Pons (tissue), 1 donor: ENCODE results near the gene WDR93.
"Not testable (repeated sequence)": the region's sequence is repeated elsewhere in the genome, so short reads cannot be mapped to it uniquely, and the experiment has no call there.

ENCODE experiments used
- DNase-seq: peaks from one replicate; pipeline ENCODE4 v3.0.0-alpha.2; 2016; ENCODE audit warnings: low spot score

Gene WDR93

DNA sequence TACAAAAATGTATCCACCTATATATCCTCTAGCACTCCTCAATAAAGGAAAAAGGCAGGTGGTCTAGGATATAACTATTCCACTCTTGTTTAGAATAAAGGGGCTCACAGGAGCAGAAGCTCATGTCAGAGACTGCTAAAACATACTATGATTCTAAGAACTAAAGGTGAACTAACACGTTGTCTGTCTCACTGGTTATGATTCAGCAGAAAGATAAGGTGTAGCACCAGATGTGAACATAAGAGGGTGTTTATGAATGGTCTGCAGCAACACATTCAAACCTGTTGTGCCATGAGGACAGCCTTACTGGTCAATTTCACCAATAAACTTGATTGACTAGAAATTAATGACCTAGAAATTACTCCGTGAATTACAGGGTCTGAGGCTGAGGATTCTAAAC is 4.6 kb upstream of the WDR93 start:
- no peak for DNase-seq

DNA sequence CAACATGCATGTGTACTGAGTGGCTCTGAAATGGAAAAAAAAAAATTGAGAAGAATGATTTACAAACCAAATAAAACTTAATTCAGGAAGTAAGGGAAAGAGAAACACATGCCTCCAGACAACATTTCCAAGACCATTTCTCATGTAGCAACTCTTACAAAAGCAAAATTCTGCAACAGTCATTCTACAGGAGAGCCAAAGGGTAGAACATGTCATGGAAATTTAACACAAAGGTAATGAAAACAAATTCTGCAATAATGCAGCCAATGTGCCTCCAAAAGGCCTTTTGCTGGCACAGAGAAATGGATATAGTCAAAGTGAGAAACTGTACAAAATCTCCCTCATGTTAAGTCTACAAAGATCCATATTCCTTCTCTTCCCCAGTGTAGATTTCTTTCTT is 4.1 kb upstream of the WDR93 start:
- no peak for DNase-seq

DNA sequence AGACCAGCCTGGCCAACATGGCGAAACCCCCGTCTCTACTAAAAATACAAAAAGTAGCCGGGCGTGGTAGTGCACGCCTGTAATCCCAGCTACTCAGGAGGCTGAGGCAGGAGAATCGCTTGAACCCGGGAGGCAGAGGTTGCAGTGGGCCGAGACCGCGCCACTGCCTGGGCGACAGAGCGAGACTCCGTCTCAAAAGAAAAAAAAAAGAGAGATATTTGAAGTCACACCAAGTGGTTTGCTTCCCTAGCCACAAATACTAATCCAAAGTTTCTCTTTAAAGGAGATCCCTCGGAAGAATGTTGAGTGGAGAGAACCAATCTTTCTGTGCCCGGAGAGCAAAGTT is 708 bp upstream of the WDR93 start:
- not testable (repeated sequence) for DNase-seq

DNA sequence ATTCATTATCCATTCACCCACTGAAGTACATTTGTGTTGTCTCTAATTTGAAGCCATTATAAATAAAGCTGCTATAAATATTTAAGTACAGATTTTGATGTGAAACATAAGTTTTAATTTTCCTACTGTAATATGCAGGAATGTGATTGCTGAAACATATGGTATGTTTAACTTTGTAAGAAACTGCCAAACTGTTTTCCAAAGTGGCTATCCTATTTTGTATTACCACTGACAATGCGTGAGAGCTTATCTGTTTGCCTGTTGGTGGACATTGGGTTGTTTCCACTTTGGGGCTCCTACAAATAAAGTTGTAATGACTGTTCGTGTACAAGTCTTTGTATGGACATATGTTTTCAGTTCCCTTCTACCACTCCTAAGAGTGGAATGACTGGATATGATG is 2.5 kb downstream of the WDR93 start:
- no peak for DNase-seq

DNA sequence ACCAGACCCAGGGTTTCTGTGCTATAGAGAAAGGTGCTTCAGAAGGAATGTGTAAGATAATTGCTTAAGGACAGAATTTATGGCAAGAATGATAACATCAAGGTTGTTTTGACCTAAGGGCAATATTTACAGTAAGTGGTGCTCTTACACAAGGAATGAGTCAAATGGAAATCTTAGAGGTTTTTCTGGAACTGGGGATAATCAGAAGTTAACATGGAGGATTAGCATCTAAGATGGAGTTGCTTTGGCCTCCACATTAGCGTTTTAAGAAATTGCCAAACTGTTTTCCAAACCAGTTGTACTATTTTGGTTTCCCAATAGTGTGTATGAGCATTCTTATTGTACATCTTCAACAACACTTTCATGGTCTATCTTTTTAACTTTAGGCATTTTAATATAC is 3.1 kb downstream of the WDR93 start:
- no peak for DNase-seq

DNA sequence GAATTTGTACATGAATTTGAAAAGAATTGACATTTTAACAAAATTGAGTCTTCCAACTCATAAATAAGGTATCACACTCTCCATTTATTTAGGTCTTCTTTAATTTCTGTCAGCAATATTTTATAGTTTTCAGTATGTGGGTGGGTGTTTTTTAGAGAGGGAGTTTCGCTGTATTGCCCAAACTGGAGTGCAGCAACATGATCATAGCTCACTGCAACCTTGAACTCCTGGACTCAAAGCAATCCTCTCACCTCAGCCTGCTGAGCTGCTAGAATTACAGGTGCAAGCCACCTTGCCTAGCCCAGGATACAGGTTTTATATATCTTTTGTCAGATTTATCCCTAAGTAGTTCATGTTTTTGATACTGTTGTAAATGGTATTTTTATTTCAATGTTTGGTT is 4.6 kb downstream of the WDR93 start:
- no peak for DNase-seq

DNA sequence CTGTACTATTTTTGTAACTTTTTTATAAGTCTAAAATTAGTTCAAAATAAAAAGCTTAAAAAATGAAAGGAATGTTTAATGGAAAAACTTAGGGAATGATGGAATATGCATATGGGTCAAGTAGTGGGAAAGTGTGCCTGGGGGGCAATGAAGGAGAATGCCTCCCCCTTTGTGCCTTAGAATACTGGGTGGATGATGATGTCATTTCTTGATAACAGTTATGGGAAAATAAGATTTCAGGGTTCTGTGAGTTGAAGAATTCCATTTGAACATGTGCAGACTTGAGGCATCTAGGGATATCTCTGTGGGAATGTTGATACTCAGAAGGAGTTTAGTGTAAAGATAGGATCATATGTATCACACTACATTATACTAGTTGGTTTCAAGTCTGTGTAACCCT is 13.8 kb downstream of the WDR93 start:
- no peak for DNase-seq

DNA sequence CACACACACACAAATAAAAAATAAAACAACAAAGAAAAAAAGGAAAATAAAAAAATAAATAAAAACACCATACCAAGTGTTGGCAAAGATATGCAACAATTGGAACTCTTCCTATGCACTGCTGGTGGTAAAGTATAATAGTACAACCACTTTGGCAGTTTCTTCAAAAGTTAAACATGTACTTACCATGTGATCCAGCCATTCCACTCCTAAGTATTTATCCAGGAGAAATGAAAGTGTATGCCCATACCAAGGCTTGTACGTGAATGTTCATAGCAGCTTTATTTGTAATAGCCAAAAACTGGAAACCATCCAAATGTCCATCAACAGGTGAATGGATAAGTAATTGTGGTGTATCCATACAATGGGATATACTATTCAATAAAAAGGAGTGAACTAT is 17.0 kb downstream of the WDR93 start:
- no peak for DNase-seq

DNA sequence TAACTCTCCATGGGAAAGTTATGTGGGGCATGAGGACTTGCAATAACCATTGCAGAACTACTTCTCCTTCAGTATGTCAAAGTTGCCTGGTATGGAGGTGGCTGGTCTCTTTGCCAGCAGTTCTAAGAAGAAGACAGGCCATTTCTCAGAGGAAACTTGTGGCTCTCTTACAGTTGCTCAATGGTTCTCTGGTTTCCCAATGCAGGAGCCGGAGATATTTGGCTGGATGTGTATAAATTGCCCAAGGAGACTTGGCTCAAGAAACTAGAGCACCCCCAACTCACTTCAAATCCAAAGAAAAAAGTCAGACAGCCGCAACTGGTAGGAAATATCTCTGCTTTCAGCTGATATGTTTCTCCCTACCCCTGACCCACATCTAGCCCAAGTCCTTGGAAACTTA is 24.2 kb downstream of the WDR93 start:
- DNase-seq: no peak

DNA sequence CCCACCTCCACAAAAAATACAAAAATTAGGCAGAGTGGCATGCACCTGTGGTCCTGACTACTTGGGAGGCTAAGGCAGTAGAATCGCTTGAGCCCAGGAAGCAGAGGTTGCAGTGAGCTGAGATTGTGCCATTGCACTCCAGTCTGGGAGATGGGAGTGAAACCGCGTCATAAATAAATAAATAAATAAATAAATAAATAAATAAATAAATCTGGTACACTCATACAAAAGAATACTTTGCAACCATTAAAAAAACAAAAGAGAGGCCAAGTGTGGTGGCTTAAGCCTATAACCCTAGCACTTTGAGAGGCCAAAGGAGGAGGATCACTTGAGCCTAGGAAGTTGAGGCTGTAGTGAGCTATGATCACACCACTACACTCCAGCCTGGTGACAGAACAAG is 32.4 kb downstream of the WDR93 start:
- DNase-seq: no peak

DNA sequence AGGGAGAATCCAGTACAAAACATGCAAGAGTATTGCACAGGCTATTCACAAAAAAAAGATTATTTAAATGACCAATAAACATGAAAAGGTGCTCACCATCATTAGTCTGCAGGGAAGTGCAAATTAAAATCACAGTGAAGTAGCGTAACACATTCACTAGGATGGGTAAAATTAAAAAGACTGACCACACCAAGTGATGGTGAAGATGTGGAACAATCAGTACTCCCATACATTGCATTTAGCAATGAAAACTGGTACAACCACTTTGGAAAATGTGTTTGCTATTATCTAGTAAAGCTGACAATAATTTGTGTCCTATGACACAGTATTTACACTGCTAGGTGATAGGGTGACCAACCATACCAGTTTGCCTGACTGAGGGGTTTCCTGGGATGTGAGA is 34.0 kb downstream of the WDR93 start:
- DNase-seq: no peak

DNA sequence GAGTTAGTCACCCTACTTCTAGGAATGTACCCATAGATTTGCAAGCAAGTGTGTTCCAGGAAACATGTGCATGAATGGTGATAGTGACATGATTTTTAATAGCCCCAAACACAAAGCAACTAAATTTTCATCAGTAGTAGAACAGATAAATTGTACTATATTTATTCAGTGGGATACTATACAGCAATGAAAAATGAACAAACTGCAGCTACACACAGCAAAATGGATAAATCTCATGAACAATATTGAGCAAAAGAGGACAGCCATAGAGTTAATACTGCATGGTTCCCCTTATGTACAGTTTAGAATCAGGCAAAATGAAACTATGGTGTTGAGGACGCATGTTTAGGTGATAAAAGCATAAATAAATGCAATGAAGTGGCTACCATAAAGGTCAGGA is 34.5 kb downstream of the WDR93 start:
- no peak for DNase-seq

DNA sequence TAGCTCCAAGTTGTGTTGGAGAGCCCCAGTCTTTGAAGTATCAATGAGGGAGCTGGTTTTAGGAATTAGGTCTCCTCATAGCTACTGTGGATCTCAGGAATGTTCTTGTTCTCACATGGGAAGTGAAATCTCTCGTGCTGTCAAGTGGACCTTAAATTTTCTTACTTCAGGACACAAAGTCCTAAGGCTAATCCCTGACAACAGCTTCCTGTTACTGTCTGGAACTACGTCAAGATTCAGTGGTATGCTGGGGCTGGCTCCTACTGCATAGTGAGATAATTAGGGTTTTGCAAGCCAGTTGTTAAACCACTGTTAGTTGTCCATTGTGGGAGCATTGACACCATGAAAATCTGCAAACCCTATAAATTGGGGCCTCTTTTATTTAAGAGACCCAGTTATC is 37.6 kb downstream of the WDR93 start:
- no peak for DNase-seq

DNA sequence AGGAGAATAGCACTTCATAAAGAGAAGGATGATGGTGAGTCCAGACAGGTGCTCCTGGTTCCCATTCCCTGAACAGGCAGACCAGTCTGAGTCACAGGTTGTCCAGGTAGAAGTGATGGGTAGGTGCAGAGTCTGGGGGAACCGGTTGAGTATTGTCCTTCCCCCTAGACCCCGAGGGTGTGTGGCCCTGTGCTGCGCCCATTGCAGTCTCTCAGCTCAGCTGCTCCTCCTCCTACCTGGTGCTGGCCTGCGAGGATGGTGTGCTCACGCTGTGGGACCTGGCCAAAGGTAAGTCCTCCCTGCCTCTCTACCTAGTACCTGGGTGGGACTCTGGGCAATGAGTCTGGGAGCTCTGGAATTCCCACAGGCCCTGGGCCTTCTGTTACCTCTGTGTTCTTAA is 40.7 kb downstream of the WDR93 start:
- no peak for DNase-seq

DNA sequence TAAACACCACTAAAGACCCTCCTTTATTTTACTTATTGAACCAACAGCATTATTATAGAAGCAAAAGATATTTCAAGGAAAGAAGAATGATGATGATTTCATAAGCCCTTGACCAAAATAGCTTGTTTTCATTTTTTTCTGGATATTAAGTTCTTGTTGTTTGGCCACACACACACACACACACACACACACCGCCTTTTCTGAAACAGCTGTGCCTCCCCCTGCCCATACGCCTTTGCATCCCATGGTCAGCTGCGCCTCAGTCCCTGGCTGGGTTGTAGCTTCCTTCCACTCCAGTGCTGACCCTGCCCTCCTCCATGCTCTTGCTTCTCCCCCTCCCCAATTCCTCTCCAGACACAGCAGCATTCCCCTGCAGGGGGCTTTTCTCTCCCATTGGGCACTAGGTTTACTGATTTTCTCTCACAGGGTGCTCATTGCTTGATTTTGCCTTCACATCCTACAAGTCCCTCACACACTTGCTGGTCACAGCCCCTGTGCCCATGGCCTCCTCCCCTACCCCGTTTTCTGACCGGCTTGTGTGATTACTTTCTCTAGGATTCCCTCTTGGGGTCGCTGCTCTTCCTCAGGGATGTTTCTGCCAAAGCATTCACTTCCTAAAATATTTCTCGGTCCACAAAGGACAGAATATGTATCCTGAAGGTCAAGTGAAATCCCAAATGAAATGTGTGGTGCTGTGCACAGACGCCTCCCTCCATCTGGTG is 42.0 kb downstream of the WDR93 start:
- no peak for DNase-seq

DNA sequence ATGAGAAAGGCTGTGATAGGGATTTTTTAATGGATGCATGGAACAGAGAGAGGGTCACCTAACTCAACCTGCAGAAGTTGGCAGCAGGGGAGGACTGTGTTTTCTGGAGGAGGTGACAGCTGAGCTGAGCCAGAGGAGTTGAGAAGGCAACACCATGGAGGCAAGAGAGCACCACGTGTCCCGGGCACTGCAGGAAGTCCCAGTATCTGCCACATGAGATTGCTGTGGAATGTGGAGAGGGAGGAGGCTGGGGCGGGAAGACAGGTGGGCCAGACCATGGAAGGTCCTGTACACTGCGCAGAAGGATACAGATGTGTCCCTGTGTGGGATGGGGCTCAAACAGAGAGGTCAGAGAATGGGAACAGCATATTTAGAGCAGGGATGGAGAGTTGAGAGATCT is 45.2 kb downstream of the WDR93 start:
- no peak for DNase-seq

DNA sequence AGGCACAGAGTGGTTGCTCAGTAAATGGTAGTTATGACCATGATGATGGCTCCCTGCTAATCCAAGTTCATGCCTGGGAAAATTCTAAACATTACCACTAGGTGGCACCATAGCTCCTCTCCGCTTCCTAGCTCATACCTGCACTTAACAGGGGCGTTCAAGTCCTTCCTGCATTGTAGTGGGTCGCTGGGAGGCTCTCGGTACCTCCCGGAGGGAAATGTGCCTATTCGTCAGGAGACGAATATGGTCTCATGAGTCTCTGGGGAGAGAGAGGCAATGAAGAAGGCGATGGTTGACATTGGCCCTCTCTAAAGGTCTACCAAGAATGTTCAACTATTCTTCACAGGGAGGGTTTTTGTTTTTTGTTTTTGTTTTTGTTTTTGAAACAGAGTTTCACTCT is 49.5 kb downstream of the WDR93 start:
- DNase-seq: peak; percentile 77

DNA sequence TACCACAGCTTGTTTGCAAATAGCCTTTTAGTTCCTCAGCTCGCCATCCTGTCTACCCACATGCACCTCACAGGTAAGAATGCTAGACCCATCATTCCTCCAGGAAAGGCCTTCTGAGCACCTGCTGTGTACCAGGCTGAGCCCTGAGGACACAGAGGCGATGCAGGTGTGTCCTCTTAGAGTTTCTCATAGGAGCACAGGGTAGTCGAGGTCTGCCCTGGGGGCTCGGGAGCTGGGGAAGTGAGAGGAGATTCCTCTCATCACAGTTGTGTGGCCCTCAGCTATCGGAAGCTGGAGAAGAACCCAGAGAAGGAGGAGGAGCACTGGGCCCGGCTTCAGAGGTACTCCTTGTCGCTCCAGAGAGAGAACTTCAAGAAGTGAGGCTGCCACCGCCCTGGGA is 52.4 kb downstream of the WDR93 start:
- no peak for DNase-seq

DNA sequence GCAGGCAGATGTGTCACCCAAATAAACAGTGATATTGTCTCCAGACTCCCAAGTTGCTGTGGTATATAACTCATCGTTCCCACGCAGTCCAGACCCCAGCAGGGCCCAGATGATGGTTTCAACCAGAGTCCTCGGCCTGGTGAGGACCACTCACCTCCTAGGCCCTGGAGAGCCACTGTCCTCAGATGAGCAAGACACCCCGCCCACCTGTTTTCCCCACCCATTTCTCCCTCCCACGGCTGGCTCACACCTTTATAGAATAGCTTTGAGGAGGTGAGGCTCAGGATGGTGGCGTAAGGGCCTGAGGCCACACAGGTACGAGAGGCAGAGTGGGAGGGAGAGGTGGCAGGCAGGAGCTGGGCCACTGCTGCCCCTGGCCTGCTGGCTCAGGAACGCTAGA is 53.0 kb downstream of the WDR93 start:
- no peak for DNase-seq

DNA sequence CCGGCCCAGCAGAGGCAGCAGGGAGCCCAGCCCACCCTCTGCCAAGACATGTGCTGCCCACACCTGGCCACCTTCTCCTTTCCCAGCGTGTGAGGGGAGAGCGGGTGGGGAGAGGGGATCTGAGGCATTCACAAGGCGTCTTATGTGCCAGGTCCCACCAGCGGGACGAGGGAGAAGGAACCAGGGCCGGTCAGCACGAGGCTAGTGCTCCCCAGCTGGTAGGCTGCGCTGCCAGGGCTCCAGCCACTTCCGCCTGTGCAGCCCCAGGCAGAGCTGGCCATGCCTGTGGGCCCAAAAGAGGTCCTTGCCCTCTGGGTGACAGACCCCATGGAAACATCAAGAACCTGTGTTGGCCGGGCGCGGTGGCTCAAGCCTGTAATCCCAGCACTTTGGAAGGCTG is 54.5 kb downstream of the WDR93 start:
- no peak for DNase-seq

DNA sequence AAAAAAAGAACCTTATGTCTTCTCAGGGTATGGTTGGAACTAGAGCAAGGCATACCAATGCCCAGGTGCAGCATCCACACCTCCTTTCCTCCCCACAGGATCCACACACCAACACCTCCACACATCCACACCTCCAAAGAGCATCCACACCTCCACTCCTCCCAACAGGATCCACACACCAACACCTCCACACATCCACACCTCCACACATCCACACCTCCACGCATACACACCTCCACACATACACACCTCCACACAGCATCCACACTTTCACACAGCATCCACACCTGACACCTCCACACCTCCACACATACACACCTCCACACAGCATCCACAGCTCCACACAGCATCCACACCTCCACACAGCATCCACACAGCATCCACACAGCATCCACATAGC is 55.2 kb downstream of the WDR93 start:
- DNase-seq: no peak

DNA sequence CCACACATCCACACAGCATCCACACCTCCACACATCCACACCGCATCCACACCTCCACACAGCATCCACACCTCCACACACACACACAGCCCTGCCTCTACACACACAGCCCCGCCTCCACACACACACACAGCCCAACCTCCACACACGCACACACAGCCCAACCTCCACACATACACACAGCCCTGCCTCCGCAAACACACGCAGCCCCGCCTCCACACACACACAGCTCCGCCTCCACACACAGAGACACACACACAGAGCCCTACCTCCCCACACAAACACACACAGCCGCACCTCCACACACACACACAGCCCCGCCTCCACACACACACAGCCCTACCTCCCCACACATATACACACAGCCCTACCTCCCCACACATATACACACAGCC is 55.8 kb downstream of the WDR93 start:
- DNase-seq: no peak

DNA sequence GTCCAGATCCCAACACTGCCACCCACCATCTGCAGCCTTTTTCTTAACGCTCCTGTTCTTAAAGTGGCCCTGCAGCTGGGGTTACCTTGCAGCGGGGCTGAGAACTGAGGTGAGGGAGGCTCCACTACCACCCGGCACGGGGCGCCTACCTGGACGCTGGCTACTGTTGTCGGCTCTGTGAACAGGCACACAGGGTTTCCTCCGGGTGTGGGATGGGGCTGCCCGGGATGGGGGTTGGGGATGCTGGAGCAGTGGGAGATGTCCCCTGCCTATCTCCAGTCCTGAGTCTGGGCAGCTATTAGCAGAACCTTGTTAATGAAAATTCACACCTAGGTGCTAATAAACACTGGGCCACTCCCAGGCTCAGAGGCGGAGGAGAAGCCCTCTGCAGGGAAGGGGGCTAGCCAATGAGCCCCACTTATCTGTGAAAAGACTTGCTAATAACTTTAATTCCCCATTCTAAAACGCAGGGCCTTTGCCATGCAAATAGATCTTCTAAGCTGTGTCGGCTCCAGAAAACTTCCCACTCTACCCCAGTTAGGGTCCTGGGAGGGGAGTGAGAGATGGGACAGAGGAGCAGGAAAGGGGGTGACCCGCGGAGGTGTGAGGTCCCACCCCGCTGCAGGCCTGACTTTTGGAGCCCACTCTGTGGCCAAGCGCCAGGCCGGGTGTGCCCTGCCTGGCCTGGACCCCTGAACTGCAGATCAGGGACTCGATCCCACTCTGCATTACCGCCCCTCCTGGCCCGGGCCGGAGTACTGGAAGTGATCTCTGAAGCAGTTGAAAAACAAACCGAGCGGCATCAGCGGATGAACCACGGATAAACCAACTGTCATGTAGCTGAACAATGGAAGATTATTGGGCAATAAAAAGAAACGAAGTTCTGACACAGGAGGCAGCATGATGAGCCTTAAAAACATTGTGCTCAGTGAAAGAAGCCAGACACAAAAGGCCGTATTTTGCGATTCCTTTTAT is 57.4 kb downstream of the WDR93 start:
- no peak for DNase-seq

DNA sequence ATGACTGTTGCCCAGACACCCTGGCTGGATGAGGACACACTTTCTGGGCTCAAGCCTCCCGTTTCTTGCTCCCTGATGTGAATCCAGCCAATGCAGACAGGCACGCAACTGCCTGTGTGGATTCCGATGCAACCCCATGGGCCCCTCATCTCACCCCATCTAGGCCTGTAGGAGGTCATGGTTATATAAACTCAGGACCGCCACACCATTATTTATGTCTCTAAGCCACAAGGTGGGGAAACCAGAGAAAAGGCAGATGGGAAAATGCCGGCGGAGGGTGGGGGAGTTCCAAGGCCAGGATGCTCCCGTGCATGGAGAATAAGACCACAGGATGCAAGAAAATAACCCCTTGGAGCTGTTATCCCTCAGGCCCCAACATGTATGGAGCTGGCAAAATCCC is 58.4 kb downstream of the WDR93 start:
- DNase-seq: no peak
